ENCODE results near the gene CARNS1. TPM values are rescaled to one million over a fixed set of nuclear protein-coding genes. Genes with fewer than 3 reads are reported as not detected.

CARNS1 gene
- polyA plus RNA-seq, 1 donor from 2014 or later, result not detected

DNA sequence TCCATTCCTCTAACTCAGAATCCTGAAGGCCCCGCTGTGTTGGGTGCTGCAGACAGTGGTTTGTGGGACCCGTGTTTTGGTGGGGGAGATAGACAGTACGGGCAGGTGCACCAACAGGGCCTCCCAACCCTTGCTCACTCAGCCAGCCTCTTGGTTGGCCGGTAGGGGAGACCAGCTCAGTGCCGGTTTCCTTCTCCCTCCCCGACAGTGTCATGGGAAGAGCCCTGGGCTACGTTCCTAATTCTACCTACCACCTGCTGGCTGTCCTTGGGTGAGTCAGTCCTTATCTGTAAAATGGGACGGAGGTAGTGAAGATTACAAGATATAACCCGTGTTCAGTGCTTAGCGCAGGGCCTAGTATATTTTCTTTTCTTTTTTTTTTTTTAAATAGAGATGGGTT lies 47.7 kb downstream of the CARNS1 start:
- Histone ChIP-seq H3K9me2 (ENCODE audit: insufficient read depth, low read length) (no peaks in the 10 kb centered on the region), H3K27ac (ENCODE audit: low read length) (no peak overlapping the region)

DNA sequence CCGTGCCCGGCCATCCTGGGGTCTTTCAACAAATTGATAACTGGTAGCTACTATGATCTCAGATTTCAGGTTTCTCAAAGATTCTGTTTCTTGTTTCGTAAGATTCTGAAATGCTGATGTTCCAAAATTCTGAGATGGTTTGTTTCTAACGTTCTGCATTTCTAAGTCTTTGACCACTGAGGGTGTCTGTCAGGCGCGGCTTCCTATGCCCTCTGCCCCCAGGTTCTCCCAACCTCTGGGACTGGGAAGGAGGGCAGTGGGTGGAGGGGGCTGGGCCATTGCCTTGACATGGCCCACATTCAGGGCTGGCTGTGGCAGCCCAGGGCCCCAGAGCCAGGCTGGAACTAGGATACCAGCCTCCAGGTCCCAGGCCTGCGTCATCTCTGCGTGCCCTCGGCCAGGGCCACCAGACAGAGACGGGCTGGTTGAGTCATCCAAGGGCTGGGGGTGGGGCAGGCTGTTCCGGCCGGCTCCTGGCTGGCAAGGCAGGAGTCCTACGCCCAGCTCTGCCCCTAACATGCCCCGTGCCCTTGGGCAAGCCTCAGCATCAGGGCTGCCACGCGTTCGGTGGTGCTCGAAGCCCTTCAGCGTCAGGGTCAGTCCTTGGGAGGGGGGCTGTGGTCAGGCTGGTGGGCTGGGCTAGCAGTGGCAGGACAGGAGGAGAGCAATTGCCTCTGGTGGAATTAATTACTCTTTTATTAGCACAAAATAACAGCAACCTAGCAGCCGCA lies 48.4 kb downstream of the CARNS1 start:
- Histone ChIP-seq H3F3A (ENCODE audit: insufficient read depth, low read length, poor library complexity, severe bottlenecking) (no peaks in the 10 kb centered on the region), H3K27me3 (ENCODE audit: insufficient read depth, low read depth, low read length) (no peaks in the 10 kb centered on the region), H3K27ac (ENCODE audit: low read length) (no peak overlapping the region), H4K20me1 (ENCODE audit: insufficient read depth) (no peaks in the 10 kb centered on the region), H3K4me3 (ENCODE audit: low read length) (peak overlapping the region; percentile 71), H2AFZ (ENCODE audit: low read depth, low read length) (no peak overlapping the region), H3K9me2 (ENCODE audit: insufficient read depth, low read length) (no peaks in the 10 kb centered on the region), H3K9ac (ENCODE audit: low read length) (no peak overlapping the region), H3K36me3 (ENCODE audit: insufficient read depth, low read length) (no peaks in the 10 kb centered on the region), H3K4me2 (ENCODE audit: low read length) (no peak overlapping the region), H3K79me2 (replicated peaks; ENCODE audit: insufficient read depth, low read length) (no peaks in the 10 kb centered on the region), H3K9me3 (ENCODE audit: low read length) (no peaks in the 10 kb centered on the region)
- TF ChIP-seq SMC3 (conservative IDR thresholded peaks at IDR 0.05; ENCODE audit: poor library complexity) (no peak), EP300 (conservative IDR thresholded peaks at IDR 0.05; ENCODE audit: poor library complexity, severe bottlenecking) (no peak), POLR2AphosphoS5 (IDR thresholded peaks at IDR 0.05) (no peak), MXI1 (conservative IDR thresholded peaks at IDR 0.05; ENCODE audit: poor library complexity, severe bottlenecking) (no peak), RAD21 (conservative IDR thresholded peaks at IDR 0.05) (no peak), EZH2 (IDR thresholded peaks at IDR 0.05; ENCODE audit: borderline replicate concordance, insufficient read depth, low read length, poor library complexity, severe bottlenecking) (no peak), TAF1 (IDR thresholded peaks at IDR 0.05; ENCODE audit: low read depth) (no peak)
- TF ChIP-seq, protein P1, sequence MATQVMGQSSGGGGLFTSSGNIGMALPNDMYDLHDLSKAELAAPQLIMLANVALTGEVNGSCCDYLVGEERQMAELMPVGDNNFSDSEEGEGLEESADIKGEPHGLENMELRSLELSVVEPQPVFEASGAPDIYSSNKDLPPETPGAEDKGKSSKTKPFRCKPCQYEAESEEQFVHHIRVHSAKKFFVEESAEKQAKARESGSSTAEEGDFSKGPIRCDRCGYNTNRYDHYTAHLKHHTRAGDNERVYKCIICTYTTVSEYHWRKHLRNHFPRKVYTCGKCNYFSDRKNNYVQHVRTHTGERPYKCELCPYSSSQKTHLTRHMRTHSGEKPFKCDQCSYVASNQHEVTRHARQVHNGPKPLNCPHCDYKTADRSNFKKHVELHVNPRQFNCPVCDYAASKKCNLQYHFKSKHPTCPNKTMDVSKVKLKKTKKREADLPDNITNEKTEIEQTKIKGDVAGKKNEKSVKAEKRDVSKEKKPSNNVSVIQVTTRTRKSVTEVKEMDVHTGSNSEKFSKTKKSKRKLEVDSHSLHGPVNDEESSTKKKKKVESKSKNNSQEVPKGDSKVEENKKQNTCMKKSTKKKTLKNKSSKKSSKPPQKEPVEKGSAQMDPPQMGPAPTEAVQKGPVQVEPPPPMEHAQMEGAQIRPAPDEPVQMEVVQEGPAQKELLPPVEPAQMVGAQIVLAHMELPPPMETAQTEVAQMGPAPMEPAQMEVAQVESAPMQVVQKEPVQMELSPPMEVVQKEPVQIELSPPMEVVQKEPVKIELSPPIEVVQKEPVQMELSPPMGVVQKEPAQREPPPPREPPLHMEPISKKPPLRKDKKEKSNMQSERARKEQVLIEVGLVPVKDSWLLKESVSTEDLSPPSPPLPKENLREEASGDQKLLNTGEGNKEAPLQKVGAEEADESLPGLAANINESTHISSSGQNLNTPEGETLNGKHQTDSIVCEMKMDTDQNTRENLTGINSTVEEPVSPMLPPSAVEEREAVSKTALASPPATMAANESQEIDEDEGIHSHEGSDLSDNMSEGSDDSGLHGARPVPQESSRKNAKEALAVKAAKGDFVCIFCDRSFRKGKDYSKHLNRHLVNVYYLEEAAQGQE (IDR thresholded peaks at IDR 0.05; ENCODE audit: borderline replicate concordance), result no peak
- TF ChIP-seq, protein P2, sequence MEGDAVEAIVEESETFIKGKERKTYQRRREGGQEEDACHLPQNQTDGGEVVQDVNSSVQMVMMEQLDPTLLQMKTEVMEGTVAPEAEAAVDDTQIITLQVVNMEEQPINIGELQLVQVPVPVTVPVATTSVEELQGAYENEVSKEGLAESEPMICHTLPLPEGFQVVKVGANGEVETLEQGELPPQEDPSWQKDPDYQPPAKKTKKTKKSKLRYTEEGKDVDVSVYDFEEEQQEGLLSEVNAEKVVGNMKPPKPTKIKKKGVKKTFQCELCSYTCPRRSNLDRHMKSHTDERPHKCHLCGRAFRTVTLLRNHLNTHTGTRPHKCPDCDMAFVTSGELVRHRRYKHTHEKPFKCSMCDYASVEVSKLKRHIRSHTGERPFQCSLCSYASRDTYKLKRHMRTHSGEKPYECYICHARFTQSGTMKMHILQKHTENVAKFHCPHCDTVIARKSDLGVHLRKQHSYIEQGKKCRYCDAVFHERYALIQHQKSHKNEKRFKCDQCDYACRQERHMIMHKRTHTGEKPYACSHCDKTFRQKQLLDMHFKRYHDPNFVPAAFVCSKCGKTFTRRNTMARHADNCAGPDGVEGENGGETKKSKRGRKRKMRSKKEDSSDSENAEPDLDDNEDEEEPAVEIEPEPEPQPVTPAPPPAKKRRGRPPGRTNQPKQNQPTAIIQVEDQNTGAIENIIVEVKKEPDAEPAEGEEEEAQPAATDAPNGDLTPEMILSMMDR (IDR thresholded peaks at IDR 0.05; ENCODE audit: poor library complexity, severe bottlenecking), result no peak

More for the DNA sequence above, 47.7 kb downstream of the CARNS1 start:
- no peak overlapping the region for H3K4me3 ChIP-seq (ENCODE audit: low read length)
- TF ChIP-seq MXI1 (conservative IDR thresholded peaks at IDR 0.05; ENCODE audit: poor library complexity, severe bottlenecking) (no peak), EZH2 (IDR thresholded peaks at IDR 0.05; ENCODE audit: borderline replicate concordance, insufficient read depth, low read length, poor library complexity, severe bottlenecking) (no peak), TAF1 (IDR thresholded peaks at IDR 0.05; ENCODE audit: low read depth) (no peak), RAD21 (conservative IDR thresholded peaks at IDR 0.05) (no peak), POLR2AphosphoS5 (IDR thresholded peaks at IDR 0.05) (no peak), EP300 (conservative IDR thresholded peaks at IDR 0.05; ENCODE audit: poor library complexity, severe bottlenecking) (no peak)
- TF ChIP-seq, protein P1 (IDR thresholded peaks at IDR 0.05; ENCODE audit: borderline replicate concordance), result no peak
- TF ChIP-seq, protein P2 (IDR thresholded peaks at IDR 0.05; ENCODE audit: poor library complexity, severe bottlenecking), result no peak
- H3K36me3 ChIP-seq (ENCODE audit: insufficient read depth, low read length), result no peaks in the 10 kb centered on the region
- H2AFZ ChIP-seq (ENCODE audit: low read depth, low read length), result no peak overlapping the region
- H4K20me1 ChIP-seq (ENCODE audit: insufficient read depth), result no peaks in the 10 kb centered on the region
- no peaks in the 10 kb centered on the region for H3F3A ChIP-seq (ENCODE audit: insufficient read depth, low read length, poor library complexity, severe bottlenecking)
- H3K79me2 ChIP-seq (replicated peaks; ENCODE audit: insufficient read depth, low read length), result no peaks in the 10 kb centered on the region
- H3K9ac ChIP-seq (ENCODE audit: low read length), result no peak overlapping the region
- no peaks in the 10 kb centered on the region for H3K9me3 ChIP-seq (ENCODE audit: low read length)
- no peaks in the 10 kb centered on the region for H3K27me3 ChIP-seq (ENCODE audit: insufficient read depth, low read depth, low read length)
- H3K4me2 ChIP-seq (ENCODE audit: low read length), result no peak overlapping the region

Measured in neural cell (in vitro differentiated cells).